CD4-positive, alpha-beta memory T cell (primary cell): ENCODE measurements around the gene ACYP1. TPM values are rescaled to one million over a fixed set of nuclear protein-coding genes. Genes with fewer than 3 reads are reported as not detected.

Source experiments
- CTCF ChIA-PET: fragments of 350-600 bp; sonication (Branson Sonifier 250); formaldehyde crosslinking; loops from one replicate; lab custom pipeline; 2021; ENCODE audit warnings: inconsistent platforms; ENCODE audit not compliant: partially characterized antibody; lab: Charles Lee
- POLR2A ChIA-PET: fragments of 350-600 bp; sonication (Branson Sonifier 250); formaldehyde crosslinking; loops from one replicate; lab custom pipeline; 2021; ENCODE audit not compliant: partially characterized antibody; lab: Charles Lee
- DNase-seq, 5 donors: peaks; one replicate each; pipeline versions ENCODE4 v3.0.0 to v3.0.0-alpha.2; 2020 to 2022; ENCODE audit warnings: mixed read lengths in 1 of 5
- H3K27ac ChIP-seq: one replicate; pipeline ENCODE4 v1.7.0; 2013; ENCODE audit warnings: low read depth, low read length
- H3K27me3 ChIP-seq: 2 replicates; pipeline ENCODE4 v1.7.0; 2013; ENCODE audit warnings: mild to moderate bottlenecking, low read length, moderate library complexity; ENCODE audit not compliant: insufficient read depth
- H3K36me3 ChIP-seq: 2 replicates; pipeline ENCODE4 v1.7.0; 2013; ENCODE audit warnings: mild to moderate bottlenecking, low read length, moderate library complexity; ENCODE audit not compliant: insufficient read depth
- H3K4me1 ChIP-seq: 2 replicates; pipeline ENCODE4 v1.7.0; 2013; ENCODE audit warnings: mild to moderate bottlenecking, low read length, moderate library complexity; ENCODE audit not compliant: insufficient read depth
- H3K4me3 ChIP-seq, 2 donors: one replicate each; pipeline ENCODE4 v1.7.0; 2013; ENCODE audit warnings: low read length in 2 of 2, mild to moderate bottlenecking in 1 of 2
- H3K9me3 ChIP-seq, 2 donors: one replicate each; pipeline ENCODE4 v1.7.0; 2013; ENCODE audit warnings: low read length in 2 of 2, control low read depth in 1 of 2; ENCODE audit not compliant: control insufficient read depth in 1 of 2
- H3K27ac Mint-ChIP-seq, 7 donors: one replicate each; pipeline ENCODE4 v1.8.0; 2020 to 2021; ENCODE audit warnings: mixed read lengths in 7 of 7, mild to moderate bottlenecking in 6 of 7, inconsistent platforms in 3 of 7, moderate library complexity in 3 of 7
- H3K27me3 Mint-ChIP-seq, 2 donors: one replicate each; pipeline ENCODE4 v1.8.0; 2020 to 2021; ENCODE audit warnings: mixed read lengths in 2 of 2
- H3K36me3 Mint-ChIP-seq, 2 donors: one replicate each; pipeline ENCODE4 v1.8.0; 2020 to 2021; ENCODE audit warnings: mixed read lengths in 2 of 2, inconsistent platforms in 1 of 2, mild to moderate bottlenecking in 1 of 2
- H3K4me1 Mint-ChIP-seq, 4 donors: one replicate each; pipeline ENCODE4 v1.8.0; 2020 to 2021; ENCODE audit warnings: mixed read lengths in 4 of 4, mild to moderate bottlenecking in 1 of 4
- H3K4me3 Mint-ChIP-seq, 8 donors: one replicate each; pipeline ENCODE4 v1.8.0; 2020 to 2021; ENCODE audit warnings: mixed read lengths in 8 of 8, mild to moderate bottlenecking in 7 of 8, moderate library complexity in 6 of 8, inconsistent platforms in 3 of 8
- H3K9me3 Mint-ChIP-seq, 8 donors: one replicate each; pipeline ENCODE4 v1.8.0; 2020 to 2021; ENCODE audit warnings: mixed read lengths in 8 of 8, mild to moderate bottlenecking in 5 of 8, inconsistent platforms in 3 of 8, moderate library complexity in 1 of 8
- intact Hi-C: fragments of 100-400 bp; cut with micrococcal nuclease; formaldehyde crosslinking; loops from one replicate; pipeline ENCODE4 v1.15.1; 2023
- polyA plus RNA-seq, 2 donors: library from polyadenylated mRNA; unstranded; fragments of 300-500 nt; fragmentation: Illumina TruSeq; gene quantifications; one replicate each; pipeline ENCODE4 v1.2.3, GENCODE V29; 2021
- total RNA-seq, 2 experiments: library from RNA; stranded (reverse); gene quantifications; one replicate each; pipeline ENCODE4 v1.2.3, GENCODE V29; 2021

The ACYP1 gene
- total and polyA plus RNA-seq, 4 experiments from 2014 or later: 16.0 to 46.6 (median 29.6) TPM

DNA sequence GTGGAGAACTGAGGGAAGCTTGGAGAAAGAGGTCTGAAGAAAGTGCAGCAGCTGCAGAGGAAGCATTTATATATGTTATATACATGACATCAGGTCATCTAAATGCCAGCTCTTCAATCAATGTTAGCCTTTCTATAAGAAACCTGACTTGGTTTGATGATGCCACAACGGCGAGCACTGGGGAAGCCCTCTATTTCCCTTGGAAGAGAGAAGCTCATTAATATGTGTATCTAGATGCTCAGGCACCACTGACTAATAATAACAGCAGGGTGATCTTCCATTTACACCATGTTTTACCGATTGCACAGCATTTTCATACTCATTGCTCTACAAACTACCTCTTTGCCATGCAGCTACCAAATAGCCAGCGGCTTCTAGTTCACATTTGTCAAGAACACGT lies 811 bp downstream of the ACYP1 start:
- no peaks in the 10 kb centered on the region for H3K27me3 Mint-ChIP-seq
- peak overlapping the region; percentile 92 to 98 (median 97) for H3K27ac Mint-ChIP-seq
- intact Hi-C loops: loop anchor here (5.0 kb wide), 1 partner anchor 571 kb away; the partner anchor contains the start of genes ISCA2 and NPC2
- peaks cover 11 to 26% of the 10 kb centered on the region in 2 donors for H3K36me3 Mint-ChIP-seq
- no peaks in the 10 kb centered on the region for H3K9me3 Mint-ChIP-seq
- Histone ChIP-seq H3K27me3 (no peaks in the 10 kb centered on the region), H3K4me1 (peaks cover 14% of the 10 kb centered on the region), H3K27ac (peak overlapping the region; percentile 76), H3K9me3 (no peaks in the 10 kb centered on the region), H3K36me3 (no peaks in the 10 kb centered on the region), H3K4me3 (peak overlapping the region; percentile 85 to 97)
- peaks cover 17 to 42% (median 24%) of the 10 kb centered on the region in 4 donors for H3K4me1 Mint-ChIP-seq
- peak overlapping the region; percentile 96 to 100 (median 99) for H3K4me3 Mint-ChIP-seq
- ChIA-PET POLR2A (interaction anchor here (1.2 to 2.8 kb wide), 4 partner anchors 9 to 60 kb away, joined by 4 to 18 read pairs (median 7); partner anchors contain the start of genes EIF2B2 and MLH3), CTCF (interaction anchor here (0.8 to 4.1 kb wide), 6 partner anchors 13 to 202 kb away, joined by 3 to 25 read pairs (median 4); no protein-coding TSS in a partner anchor)
- peak in 1 of 5 donors; percentile 5 for DNase-seq

DNA sequence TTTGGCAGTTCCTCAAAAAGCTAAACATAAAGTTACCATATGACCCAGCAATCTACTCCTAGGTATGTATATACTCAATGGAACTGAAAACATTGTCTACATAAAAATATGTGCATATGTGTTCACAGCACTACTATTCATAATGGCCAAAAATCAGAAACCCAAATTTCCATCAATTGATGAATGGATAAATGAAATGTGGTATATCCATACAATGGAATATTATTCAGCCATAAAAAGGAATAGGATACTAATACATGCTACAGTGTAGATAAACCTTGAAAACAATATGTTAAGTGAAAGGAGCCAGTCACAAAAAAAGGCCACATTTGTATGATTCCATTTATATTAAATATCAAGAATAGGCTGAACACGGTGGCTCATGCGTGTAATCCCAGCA lies 3.4 kb downstream of the ACYP1 start:
- no peak overlapping the region for H3K27ac Mint-ChIP-seq
- POLR2A ChIA-PET: no interaction called here
- peaks cover 20 to 42% (median 28%) of the 10 kb centered on the region in 4 donors for H3K4me1 Mint-ChIP-seq
- CTCF ChIA-PET: no interaction called here
- H3K4me1 ChIP-seq: peaks cover 14% of the 10 kb centered on the region
- H3K27me3 Mint-ChIP-seq: no peaks in the 10 kb centered on the region
- H3K4me3 Mint-ChIP-seq: no peak overlapping the region
- H3K36me3 Mint-ChIP-seq: peaks cover 22 to 26% of the 10 kb centered on the region in 2 donors
- H3K27ac ChIP-seq: no peak overlapping the region
- intact Hi-C loops: loop anchor here (5.0 kb wide), 1 partner anchor 568 kb away; the partner anchor contains the start of genes ISCA2 and NPC2
- no peaks in the 10 kb centered on the region for H3K9me3 ChIP-seq
- no peaks in the 10 kb centered on the region for H3K27me3 ChIP-seq
- no peaks in the 10 kb centered on the region for H3K36me3 ChIP-seq
- no peak for DNase-seq
- H3K4me3 ChIP-seq: no peak overlapping the region
- no peaks in the 10 kb centered on the region for H3K9me3 Mint-ChIP-seq

DNA sequence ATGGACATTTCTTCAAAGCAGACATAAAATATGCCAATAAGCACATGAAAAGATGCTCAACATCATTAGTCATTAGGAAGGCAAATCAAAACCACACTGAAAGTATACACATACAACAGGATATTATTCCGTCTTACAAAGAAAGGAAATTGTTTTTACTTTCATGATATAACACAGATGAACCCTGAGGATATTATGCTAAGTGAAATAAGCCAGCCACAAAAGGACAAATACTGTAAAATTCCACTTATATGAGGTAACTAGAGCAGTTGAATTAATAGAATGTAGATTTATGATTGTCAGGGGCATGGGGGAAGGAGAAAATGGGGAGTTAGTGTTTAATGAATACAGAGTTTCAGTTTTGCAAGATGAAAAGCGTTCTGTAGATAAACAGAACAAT lies 4.2 kb downstream of the ACYP1 start:
- no peaks in the 10 kb centered on the region for H3K27me3 Mint-ChIP-seq
- ChIA-PET POLR2A (no interaction called here), CTCF (no interaction called here)
- H3K27me3 ChIP-seq: no peaks in the 10 kb centered on the region
- H3K27ac ChIP-seq: no peak overlapping the region
- H3K27ac Mint-ChIP-seq: peak overlapping the region in 1 of 7 donors; percentile 65
- no peak overlapping the region for H3K4me3 ChIP-seq
- no peaks in the 10 kb centered on the region for H3K36me3 ChIP-seq
- peaks cover 18 to 37% (median 28%) of the 10 kb centered on the region in 4 donors for H3K4me1 Mint-ChIP-seq
- no peaks in the 10 kb centered on the region for H3K9me3 Mint-ChIP-seq
- H3K9me3 ChIP-seq: no peaks in the 10 kb centered on the region
- no peak overlapping the region for H3K4me3 Mint-ChIP-seq
- H3K4me1 ChIP-seq: peaks cover 14% of the 10 kb centered on the region
- no peak for DNase-seq
- H3K36me3 Mint-ChIP-seq: peaks cover 24 to 26% of the 10 kb centered on the region in 2 donors
- intact Hi-C loops: loop anchor here (5.0 kb wide), 1 partner anchor 567 kb away; the partner anchor contains the start of genes ISCA2 and NPC2

DNA sequence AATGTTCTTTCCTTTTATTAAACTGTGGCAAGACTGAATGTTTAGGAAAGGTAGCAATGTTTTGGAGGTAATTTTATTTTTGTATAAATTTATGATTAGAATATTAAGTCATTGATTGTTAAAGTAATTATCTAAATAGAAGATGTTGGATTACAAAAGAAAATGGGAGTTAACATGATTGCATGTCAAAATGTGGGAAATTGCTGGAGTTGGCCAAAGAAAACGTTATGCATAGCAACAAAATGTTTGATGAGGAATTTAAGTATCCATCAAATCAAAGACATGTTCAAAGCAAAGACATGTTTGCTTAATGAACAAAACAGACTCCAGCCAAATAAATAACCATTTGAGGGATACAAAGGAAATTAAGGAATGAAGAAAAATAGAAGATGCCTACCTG lies 9.4 kb downstream of the ACYP1 start:
- Mint-ChIP-seq H3K4me3 (no peak overlapping the region), H3K27me3 (no peaks in the 10 kb centered on the region), H3K4me1 (peaks cover 13 to 24% (median 19%) of the 10 kb centered on the region in 4 donors), H3K36me3 (peaks cover 10 to 17% of the 10 kb centered on the region in 2 donors), H3K27ac (no peak overlapping the region), H3K9me3 (no peaks in the 10 kb centered on the region)
- no peak for DNase-seq
- Histone ChIP-seq H3K27me3 (no peaks in the 10 kb centered on the region), H3K4me1 (peaks cover 17% of the 10 kb centered on the region), H3K36me3 (no peaks in the 10 kb centered on the region), H3K27ac (no peak overlapping the region), H3K9me3 (no peaks in the 10 kb centered on the region), H3K4me3 (no peak overlapping the region)
- CTCF ChIA-PET: no interaction called here
- POLR2A ChIA-PET: no interaction called here
- intact Hi-C loops: no loop called here

DNA sequence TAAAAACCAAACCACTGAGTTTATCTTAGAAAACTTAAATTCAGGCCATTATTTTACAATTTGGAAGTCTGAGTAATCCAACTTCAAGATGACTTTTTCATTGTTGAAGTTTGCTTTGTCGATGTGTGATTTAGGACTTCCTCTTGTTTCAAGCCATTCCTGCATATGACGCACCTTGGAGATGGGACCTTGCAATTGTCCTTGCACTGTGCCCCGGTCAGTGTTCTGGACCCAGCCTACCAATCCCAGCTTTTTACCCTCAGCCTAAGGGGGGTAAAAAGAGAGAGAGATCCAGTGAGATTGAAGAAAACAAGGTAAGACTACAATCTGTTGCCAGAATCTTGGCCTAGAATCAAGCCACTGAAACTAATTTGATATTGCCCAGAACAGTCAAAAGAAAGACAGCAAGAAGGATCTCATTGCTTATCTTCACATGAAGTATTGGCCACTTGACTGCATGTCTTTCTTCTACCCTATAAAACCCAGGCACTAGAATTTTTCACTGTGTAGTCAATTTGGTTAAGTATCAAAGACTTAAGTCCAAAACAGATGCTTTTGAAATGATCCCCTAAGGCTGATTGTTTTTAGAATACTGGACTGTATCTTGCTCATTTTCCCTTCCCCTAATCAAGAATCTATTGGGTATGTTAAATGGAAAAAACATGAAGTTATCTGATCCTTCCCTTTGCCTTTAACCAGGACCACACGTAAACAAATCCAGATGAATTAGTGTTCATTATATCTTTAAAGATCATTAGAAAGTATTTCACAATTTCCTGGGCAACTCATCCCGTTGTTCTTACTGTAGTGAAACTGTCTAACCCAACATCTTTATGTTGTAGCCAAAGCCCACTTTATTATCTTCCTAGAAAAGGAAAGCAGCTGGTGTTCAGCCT lies 10.2 kb downstream of the ACYP1 start:
- H3K9me3 ChIP-seq: no peaks in the 10 kb centered on the region
- H3K4me3 Mint-ChIP-seq: peak overlapping the region in 1 of 8 donors; percentile 2
- intact Hi-C loops: no loop called here
- H3K27me3 ChIP-seq: no peaks in the 10 kb centered on the region
- peaks cover 22% of the 10 kb centered on the region for H3K4me1 ChIP-seq
- H3K27ac Mint-ChIP-seq: no peak overlapping the region
- H3K36me3 Mint-ChIP-seq: peaks cover 8 to 17% of the 10 kb centered on the region in 2 donors
- no peak for DNase-seq
- H3K27ac ChIP-seq: no peak overlapping the region
- no peaks in the 10 kb centered on the region for H3K36me3 ChIP-seq
- H3K27me3 Mint-ChIP-seq: no peaks in the 10 kb centered on the region
- no peak overlapping the region for H3K4me3 ChIP-seq
- CTCF ChIA-PET: no interaction called here
- POLR2A ChIA-PET: no interaction called here
- H3K9me3 Mint-ChIP-seq: no peaks in the 10 kb centered on the region
- peaks cover 13 to 26% (median 21%) of the 10 kb centered on the region in 4 donors for H3K4me1 Mint-ChIP-seq

DNA sequence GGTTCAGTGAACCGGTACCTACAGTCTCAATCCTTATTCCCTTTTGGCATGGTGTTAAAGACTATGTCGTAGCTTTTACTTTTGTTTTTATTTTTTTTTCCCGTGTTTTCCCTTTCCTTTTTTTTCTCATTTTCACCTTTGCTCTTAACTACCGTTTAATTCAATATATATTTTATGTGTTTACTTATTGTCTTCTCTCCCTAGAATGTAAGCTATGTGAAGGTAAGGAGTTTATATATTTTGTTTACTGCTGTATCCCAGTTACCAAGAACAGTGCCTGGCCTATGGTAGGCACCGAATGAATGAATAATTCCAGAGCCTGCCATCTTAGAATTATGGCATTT lies 12.3 kb downstream of the ACYP1 start:
- DNase-seq: no peak
- Histone ChIP-seq H3K9me3 (no peaks in the 10 kb centered on the region), H3K4me3 (peak overlapping the region; percentile 63 to 73), H3K36me3 (no peaks in the 10 kb centered on the region), H3K4me1 (peaks cover 22% of the 10 kb centered on the region), H3K27ac (peak overlapping the region; percentile 80), H3K27me3 (no peaks in the 10 kb centered on the region)
- peaks cover 5 to 17% of the 10 kb centered on the region in 2 donors for H3K36me3 Mint-ChIP-seq
- peak overlapping the region; percentile 89 to 96 (median 94) for H3K4me3 Mint-ChIP-seq
- H3K27ac Mint-ChIP-seq: peak overlapping the region; percentile 93 to 98 (median 97)
- ChIA-PET CTCF (interaction anchor here (0.7 kb wide), 1 partner anchor 191 kb away, joined by 3 read pairs; no protein-coding TSS in a partner anchor), POLR2A (interaction anchor here (1.3 to 2.5 kb wide), 3 partner anchors 12 to 17 kb away, joined by 3 to 18 read pairs (median 7); partner anchors contain the start of genes ACYP1 and ZC2HC1C)
- no peaks in the 10 kb centered on the region for H3K9me3 Mint-ChIP-seq
- H3K27me3 Mint-ChIP-seq: no peaks in the 10 kb centered on the region
- intact Hi-C loops: loop anchor here (1.0 to 2.0 kb wide), 2 partner anchors 13 to 49 kb away; partner anchors contain the start of genes ACYP1 and EIF2B2
- peaks cover 10 to 35% (median 26%) of the 10 kb centered on the region in 4 donors for H3K4me1 Mint-ChIP-seq
